ENCODE data around the gene SEMG1. TPM values are rescaled to one million over a fixed set of nuclear protein-coding genes. Genes with fewer than 3 reads are reported as not detected.

The SEMG1 gene
- total RNA-seq, 4 donors from 2014 or later = not detected

- 50 to 63% methylated on average over 1 to 2 of the region's 2 CpGs for WGBS, 2 donors
- no peaks in the 10 kb centered on the region for H3K4me1 ChIP-seq
These were observed 19.1 kb upstream of the SEMG1 start for GRCh38 chr20:45187693-45188092.

GRCh38 chr20:45189067-45189609 lies 17.7 kb upstream of the SEMG1 start:
- no peak for DNase-seq (ENCODE audit: low spot score in 2 of 2)
- H3K27ac ChIP-seq = no peak overlapping the region
- H3K36me3 ChIP-seq = no peaks in the 10 kb centered on the region
- no peaks in the 10 kb centered on the region for H3K9me3 ChIP-seq
- no peak overlapping the region for H3K4me3 ChIP-seq
- TF ChIP-seq CTCF (IDR thresholded peaks at IDR 0.05) (no peak), POLR2A (IDR thresholded peaks at IDR 0.05) (no peak), EP300 (IDR thresholded peaks at IDR 0.05) (no peak)
- WGBS, 2 donors = 79 to 90% methylated on average over 3 of the region's 3 CpGs
- H3K27me3 ChIP-seq = no peaks in the 10 kb centered on the region
- H3K4me1 ChIP-seq = no peaks in the 10 kb centered on the region

More at GRCh38 chr20:45187693-45188092, 19.1 kb upstream of the SEMG1 start:
- Histone ChIP-seq H3K4me3 (no peak overlapping the region), H3K9me3 (no peaks in the 10 kb centered on the region), H3K27ac (no peak overlapping the region), H3K36me3 (no peaks in the 10 kb centered on the region), H3K27me3 (no peaks in the 10 kb centered on the region)
- DNase-seq (ENCODE audit: low spot score in 2 of 2) = no peak
- TF ChIP-seq POLR2A (IDR thresholded peaks at IDR 0.05) (no peak), CTCF (IDR thresholded peaks at IDR 0.05) (no peak), EP300 (IDR thresholded peaks at IDR 0.05) (no peak)

GRCh38 chr20:45189861-45190260 lies 17.0 kb upstream of the SEMG1 start:
- 89% methylated on average over 3 of the region's 3 CpGs for WGBS, 2 donors
- TF ChIP-seq CTCF (IDR thresholded peaks at IDR 0.05) (no peak), EP300 (IDR thresholded peaks at IDR 0.05) (no peak), POLR2A (IDR thresholded peaks at IDR 0.05) (no peak)
- no peak for DNase-seq (ENCODE audit: low spot score in 2 of 2)
- H3K4me3 ChIP-seq = no peak overlapping the region
- no peak overlapping the region for H3K27ac ChIP-seq
- H3K36me3 ChIP-seq = no peaks in the 10 kb centered on the region
- no peaks in the 10 kb centered on the region for H3K4me1 ChIP-seq
- no peaks in the 10 kb centered on the region for H3K9me3 ChIP-seq
- no peaks in the 10 kb centered on the region for H3K27me3 ChIP-seq

- H3K27me3 ChIP-seq = no peaks in the 10 kb centered on the region
- DNase-seq (ENCODE audit: low spot score in 2 of 2) = no peak
- no peak overlapping the region for H3K4me3 ChIP-seq
- H3K36me3 ChIP-seq = no peaks in the 10 kb centered on the region
- H3K4me1 ChIP-seq = no peaks in the 10 kb centered on the region
- WGBS, 2 donors = 85 to 87% methylated on average over 3 of the region's 3 CpGs
- H3K9me3 ChIP-seq = peaks cover 0 to 3% (median 0%) of the 10 kb centered on the region in 4 donors
- TF ChIP-seq EP300 (IDR thresholded peaks at IDR 0.05) (no peak), POLR2A (IDR thresholded peaks at IDR 0.05) (no peak), CTCF (IDR thresholded peaks at IDR 0.05) (no peak)
- no peak overlapping the region for H3K27ac ChIP-seq
These were observed 14.9 kb upstream of the SEMG1 start for GRCh38 chr20:45191926-45192325.

GRCh38 chr20:45193331-45193730 lies 13.5 kb upstream of the SEMG1 start:
- no peak overlapping the region for H3K27ac ChIP-seq
- no peaks in the 10 kb centered on the region for H3K27me3 ChIP-seq
- H3K36me3 ChIP-seq = no peaks in the 10 kb centered on the region
- 66 to 68% methylated on average over 2 of the region's 2 CpGs for WGBS, 2 donors
- no peak for DNase-seq (ENCODE audit: low spot score in 2 of 2)
- no peak overlapping the region for H3K4me3 ChIP-seq
- H3K4me1 ChIP-seq = no peaks in the 10 kb centered on the region
- peaks cover 0 to 3% (median 0%) of the 10 kb centered on the region in 4 donors for H3K9me3 ChIP-seq
- TF ChIP-seq EP300 (IDR thresholded peaks at IDR 0.05) (no peak), CTCF (IDR thresholded peaks at IDR 0.05) (no peak), POLR2A (IDR thresholded peaks at IDR 0.05) (no peak)

Measured in tibial nerve (tissue), 4 donors.